Measurements from ENCODE around the gene MAP4. TPM values are rescaled to one million over a fixed set of nuclear protein-coding genes. Genes with fewer than 3 reads are reported as not detected.

MAP4 gene
- total and polyA plus RNA-seq, 7 donors = 85.5 to 1,424 (median 819) TPM

- DNase-seq = no peak
- WGBS, 3 donors = 84 to 98% (median 90%) methylated on average over 5 of the region's 5 CpGs
- H3K4me3 ChIP-seq = no peak overlapping the region
- no peak for ATAC-seq
- H3K4me1 ChIP-seq = peaks cover 68% of the 10 kb centered on the region
- no peaks in the 10 kb centered on the region for H3K9me3 ChIP-seq
- no peaks in the 10 kb centered on the region for H3K27me3 ChIP-seq (ENCODE audit: insufficient read depth in 3 of 3, low read length in 2 of 3)
- H3K36me3 ChIP-seq (ENCODE audit: insufficient read depth in 1 of 2, low read depth in 1 of 2) = peaks cover 0 to 16% of the 10 kb centered on the region in 2 donors
- H3K27ac ChIP-seq = peak overlapping the region; percentile 16
- TF ChIP-seq CTCF (IDR thresholded peaks at IDR 0.05) = no peak
- intact Hi-C loops (cut with DNase I) = no loop called here
Measured at GRCh38 chr3:48002787-48003186, 13.4 kb downstream of the MAP4 start.

GRCh38 chr3:48001991-48002390 lies 14.2 kb downstream of the MAP4 start:
- WGBS, 3 donors = 72 to 85% (median 73%) methylated on average over 4 of the region's 4 CpGs
- Histone ChIP-seq H3K9me3 (no peaks in the 10 kb centered on the region), H3K27ac (no peak overlapping the region), H3K4me1 (peaks cover 69% of the 10 kb centered on the region), H3K36me3 (ENCODE audit: insufficient read depth in 1 of 2, low read depth in 1 of 2) (peaks cover 0 to 16% of the 10 kb centered on the region in 2 donors), H3K27me3 (ENCODE audit: insufficient read depth in 3 of 3, low read length in 2 of 3) (no peaks in the 10 kb centered on the region), H3K4me3 (no peak overlapping the region)
- ATAC-seq (peak in 3 of 4 donors; percentile 34 to 55 (median 49)), DNase-seq (no peak)
- TF ChIP-seq CTCF (IDR thresholded peaks at IDR 0.05) = no peak
- intact Hi-C loops (cut with DNase I) = no loop called here

DNA sequence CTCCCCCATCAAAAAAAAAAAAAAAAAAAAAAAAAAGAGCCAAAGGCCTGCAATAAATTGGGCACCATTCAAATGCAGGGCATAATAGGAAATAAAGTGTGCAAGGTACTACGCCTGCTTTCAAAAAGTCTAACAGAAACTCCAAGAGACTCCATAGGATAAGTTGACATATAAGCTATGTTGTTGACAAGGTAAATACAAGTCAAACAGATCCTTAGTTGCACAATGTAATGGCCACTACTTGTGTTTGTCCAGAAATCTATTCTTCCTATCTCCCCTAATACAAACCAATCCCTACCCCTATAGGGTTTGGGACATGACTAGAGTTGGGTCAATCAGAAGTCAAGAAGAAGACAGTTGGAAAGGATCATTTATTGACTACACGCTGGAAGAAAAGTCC lies 16.0 kb downstream of the MAP4 start:
- H3K9me3 ChIP-seq = no peaks in the 10 kb centered on the region
- H3K36me3 ChIP-seq (ENCODE audit: insufficient read depth in 1 of 2, low read depth in 1 of 2) = peaks cover 0 to 28% of the 10 kb centered on the region in 2 donors
- H3K4me3 ChIP-seq = no peak overlapping the region
- WGBS, 3 donors = 86 to 97% (median 92%) methylated on average over 2 of the region's 2 CpGs
- DNase-seq (no peak), ATAC-seq (no peak)
- H3K27me3 ChIP-seq (ENCODE audit: insufficient read depth in 3 of 3, low read length in 2 of 3) = no peaks in the 10 kb centered on the region
- no peak for TF ChIP-seq CTCF (IDR thresholded peaks at IDR 0.05)
- H3K4me1 ChIP-seq = peaks cover 68% of the 10 kb centered on the region
- intact Hi-C loops (cut with DNase I) = no loop called here
- peak overlapping the region; percentile 41 for H3K27ac ChIP-seq

DNA sequence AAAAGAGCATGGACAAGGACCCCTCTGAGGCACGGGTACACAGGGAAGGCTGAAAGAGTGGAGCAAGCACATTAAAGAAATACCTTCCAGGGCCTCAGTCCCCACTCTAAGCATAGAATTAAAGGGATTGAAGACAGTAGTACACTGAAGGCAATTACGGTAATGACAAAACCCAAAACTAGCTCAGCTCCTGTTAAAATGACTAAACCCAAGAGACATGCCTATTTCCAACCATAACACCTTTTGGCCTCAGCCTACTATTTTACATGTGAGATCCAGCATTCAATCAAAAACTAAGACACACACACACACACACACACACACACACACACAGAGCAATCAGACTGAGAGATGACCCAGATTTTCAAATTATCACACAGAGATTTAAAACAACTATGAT lies 19.8 kb downstream of the MAP4 start:
- Histone ChIP-seq H3K4me3 (no peak overlapping the region), H3K27me3 (ENCODE audit: insufficient read depth in 3 of 3, low read length in 2 of 3) (no peaks in the 10 kb centered on the region), H3K27ac (no peak overlapping the region), H3K4me1 (peaks cover 48% of the 10 kb centered on the region), H3K9me3 (no peaks in the 10 kb centered on the region), H3K36me3 (ENCODE audit: insufficient read depth in 1 of 2, low read depth in 1 of 2) (peaks cover 0 to 54% of the 10 kb centered on the region in 2 donors)
- no peak for TF ChIP-seq CTCF (IDR thresholded peaks at IDR 0.05)
- intact Hi-C loops (cut with DNase I) = no loop called here
- no peak for DNase-seq
- 73 to 90% (median 81%) methylated on average over 2 of the region's 2 CpGs for WGBS, 3 donors
- ATAC-seq = no peak

DNA sequence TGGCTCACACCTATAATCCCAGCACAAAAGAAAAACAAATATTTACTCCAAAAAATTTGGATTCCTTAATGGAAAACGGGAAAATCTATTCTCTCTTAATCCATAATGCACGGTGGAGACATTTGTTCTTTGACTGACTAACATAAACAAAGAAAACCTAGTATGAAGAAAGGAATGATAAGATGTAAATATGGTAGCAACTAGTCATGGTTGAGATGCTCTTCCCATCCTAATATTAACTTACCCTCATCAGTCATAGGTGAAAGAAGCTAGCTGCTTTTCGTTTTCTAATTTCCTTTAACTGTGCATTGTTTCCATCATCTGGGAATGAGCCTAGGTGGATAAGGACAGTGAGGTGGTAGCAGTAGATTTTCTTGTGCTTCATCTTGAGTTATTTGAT lies 22.0 kb downstream of the MAP4 start:
- Histone ChIP-seq H3K9me3 (no peaks in the 10 kb centered on the region), H3K27me3 (ENCODE audit: insufficient read depth in 3 of 3, low read length in 2 of 3) (no peaks in the 10 kb centered on the region), H3K4me3 (no peak overlapping the region), H3K36me3 (ENCODE audit: insufficient read depth in 1 of 2, low read depth in 1 of 2) (peaks cover 2 to 59% of the 10 kb centered on the region in 2 donors), H3K27ac (no peak overlapping the region), H3K4me1 (peaks cover 50% of the 10 kb centered on the region)
- WGBS, 3 donors = 72 to 82% (median 77%) methylated on average over 3 of the region's 3 CpGs
- ATAC-seq = no peak
- intact Hi-C loops (cut with DNase I) = loop anchor here (5.0 kb wide), 3 partner anchors 152 to 158 kb away; no protein-coding TSS in a partner anchor
- no peak for TF ChIP-seq CTCF (IDR thresholded peaks at IDR 0.05)
- DNase-seq = no peak
